ENCODE data around the gene NCAM2. TPM values are rescaled to one million over a fixed set of nuclear protein-coding genes. Genes with fewer than 3 reads are reported as not detected.

Gene NCAM2
- total and polyA plus RNA-seq, 2 of the 4 experiments (the other 2 are of a cell fraction) = 2.7 to 5.0 TPM

- no peak for DNase-seq
- no peaks in the 10 kb centered on the region for H3K79me1 ChIP-seq (ENCODE audit: low read depth in 1 of 2, low read length in 2 of 2)
- H2AFZ ChIP-seq (replicated peaks; ENCODE audit: low read length, poor library complexity) = no peak overlapping the region
- TF ChIP-seq CEBPB (IDR thresholded peaks at IDR 0.05; ENCODE audit: low read depth, low read length) (no peak), POLR2A (IDR thresholded peaks at IDR 0.05; ENCODE audit: low read depth, low read length) (no peak), MAZ (IDR thresholded peaks at IDR 0.05; ENCODE audit: borderline replicate concordance, low read depth, low read length) (no peak), MAFK (IDR thresholded peaks at IDR 0.05; ENCODE audit: low read depth, low read length) (no peak), FOS (IDR thresholded peaks at IDR 0.05; ENCODE audit: low read depth, low read length) (no peak), NFE2L2 (IDR thresholded peaks at IDR 0.05; ENCODE audit: low read depth, low read length) (no peak)
- TF ChIP-seq, protein P1, sequence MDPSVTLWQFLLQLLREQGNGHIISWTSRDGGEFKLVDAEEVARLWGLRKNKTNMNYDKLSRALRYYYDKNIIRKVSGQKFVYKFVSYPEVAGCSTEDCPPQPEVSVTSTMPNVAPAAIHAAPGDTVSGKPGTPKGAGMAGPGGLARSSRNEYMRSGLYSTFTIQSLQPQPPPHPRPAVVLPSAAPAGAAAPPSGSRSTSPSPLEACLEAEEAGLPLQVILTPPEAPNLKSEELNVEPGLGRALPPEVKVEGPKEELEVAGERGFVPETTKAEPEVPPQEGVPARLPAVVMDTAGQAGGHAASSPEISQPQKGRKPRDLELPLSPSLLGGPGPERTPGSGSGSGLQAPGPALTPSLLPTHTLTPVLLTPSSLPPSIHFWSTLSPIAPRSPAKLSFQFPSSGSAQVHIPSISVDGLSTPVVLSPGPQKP (IDR thresholded peaks at IDR 0.05; ENCODE audit: borderline replicate concordance, low read depth, low read length) = no peak
- TF ChIP-seq, protein P2, sequence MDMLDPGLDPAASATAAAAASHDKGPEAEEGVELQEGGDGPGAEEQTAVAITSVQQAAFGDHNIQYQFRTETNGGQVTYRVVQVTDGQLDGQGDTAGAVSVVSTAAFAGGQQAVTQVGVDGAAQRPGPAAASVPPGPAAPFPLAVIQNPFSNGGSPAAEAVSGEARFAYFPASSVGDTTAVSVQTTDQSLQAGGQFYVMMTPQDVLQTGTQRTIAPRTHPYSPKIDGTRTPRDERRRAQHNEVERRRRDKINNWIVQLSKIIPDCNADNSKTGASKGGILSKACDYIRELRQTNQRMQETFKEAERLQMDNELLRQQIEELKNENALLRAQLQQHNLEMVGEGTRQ (IDR thresholded peaks at IDR 0.05; ENCODE audit: low read depth, low read length) = no peak
- H2BK120ac ChIP-seq (ENCODE audit: low read depth, low read length) = no peak overlapping the region
- H3K4ac ChIP-seq (ENCODE audit: low read depth, low read length) = no peak overlapping the region
- H3K23ac ChIP-seq (ENCODE audit: low read depth, low read length) = no peak overlapping the region
- no peak overlapping the region for H3K14ac ChIP-seq (replicated peaks; ENCODE audit: low read depth, low read length)
- no peak overlapping the region for H3K4me2 ChIP-seq (ENCODE audit: low read depth, low read length)
- no peaks in the 10 kb centered on the region for H4K20me1 ChIP-seq (ENCODE audit: insufficient read depth, low read length)
- H3K27me3 ChIP-seq (ENCODE audit: control insufficient read depth, insufficient read depth, low read length) = no peaks in the 10 kb centered on the region
- H4K8ac ChIP-seq (ENCODE audit: low read depth in 2 of 2, low read length in 2 of 2) = no peak overlapping the region
- no peak overlapping the region for H3K18ac ChIP-seq (ENCODE audit: low read depth, low read length)
- ATAC-seq (ENCODE audit: low read depth) = no peak
- in situ Hi-C loops (cut with MboI; ENCODE audit: low sequenced_read_pairs) (no loop called here), dilution Hi-C loops (cut with HindIII; ENCODE audit: low sequenced_read_pairs, unreplicated experiment) (no loop called here), intact Hi-C loops (cut with micrococcal nuclease) (no loop called here)
- ChIA-PET CTCF (no interaction called here), POLR2A (ENCODE audit: unreplicated experiment) (no interaction called here)
- no peak overlapping the region for H3K9ac ChIP-seq (ENCODE audit: low read depth, low read length)
- no peaks in the 10 kb centered on the region for H3K9me3 ChIP-seq (ENCODE audit: control insufficient read depth, insufficient read depth, low read length)
- H2BK20ac ChIP-seq (ENCODE audit: low read depth, low read length) = no peak overlapping the region
- H3K4me1 ChIP-seq (ENCODE audit: control insufficient read depth, insufficient read depth, low read length) = no peaks in the 10 kb centered on the region
- H3K56ac ChIP-seq (ENCODE audit: extremely low read depth, insufficient read depth, low read length) = no peak overlapping the region
- H4K5ac ChIP-seq (ENCODE audit: low read depth, low read length) = no peak overlapping the region
- no peak overlapping the region for H2AK9ac ChIP-seq (replicated peaks; ENCODE audit: low read depth, low read length, poor library complexity)
- no peak overlapping the region for H4K91ac ChIP-seq (ENCODE audit: insufficient read depth, low read depth, low read length)
- BruUV-seq (replicated peaks) = no TSS peak
- no peaks in the 10 kb centered on the region for H3K36me3 ChIP-seq (ENCODE audit: control insufficient read depth, insufficient read depth, low read length)
- H2AK5ac ChIP-seq (ENCODE audit: low read depth, low read length) = no peak overlapping the region
- H3K4me3 ChIP-seq (ENCODE audit: insufficient read depth, low read depth, low read length) = no peak overlapping the region
- H2BK15ac ChIP-seq (ENCODE audit: low read depth, low read length) = no peak overlapping the region
- H2BK5ac ChIP-seq (ENCODE audit: low read depth, low read length, poor library complexity, severe bottlenecking) = no peak overlapping the region
- H3K27ac ChIP-seq (ENCODE audit: insufficient read depth, low read length) = no peak overlapping the region
- no peaks in the 10 kb centered on the region for H3K9me1 ChIP-seq (ENCODE audit: insufficient read depth, low read length)
These were observed 532.5 kb downstream of the NCAM2 start for GRCh38 chr21:21530680-21531079.
